HCT116 (cell line): Measurements from ENCODE around the gene DLG2. TPM values are rescaled to one million over a fixed set of nuclear protein-coding genes. Genes with fewer than 3 reads are reported as not detected.

ENCODE experiments used
- ATAC-seq: fragments of 200-7000 bp; cut with Tn5 transposase; 2 replicates; pipeline ENCODE4 v1.9.1; 2020; ENCODE audit warnings: mild to moderate bottlenecking, moderate library complexity
- BruUV-seq: library from RNA; stranded (reverse); fragments of 400-500 nt; replicated peaks from 2 replicates; lab custom pipeline; 2021; lab: Mats Ljungman, UMichigan
- CTCF ChIA-PET: fragments of 300-600 bp; sonication (Branson Sonifier 250); formaldehyde crosslinking; loops from one replicate; lab custom pipeline; 2021; ENCODE audit warnings: antibody characterized with exemption; lab: Charles Lee
- POLR2A ChIA-PET: fragments of 300-600, 350-600 bp; sonication (Branson Sonifier 250); formaldehyde crosslinking; loops from one replicate; lab custom pipeline; 2021; ENCODE audit warnings: antibody characterized with exemption; lab: Charles Lee
- RAD21 ChIA-PET, 2 experiments: fragments of 300-600 bp; sonication (Branson Sonifier 250); formaldehyde crosslinking; loops; one replicate each; lab custom pipeline; 2023; ENCODE audit warnings: low total read pairs in 2 of 2; ENCODE audit not compliant: uncharacterized antibody in 2 of 2, unreplicated experiment in 2 of 2, low non-redundant PET in 1 of 2; lab: Charles Lee
- DNase-seq: peaks from one replicate; pipeline ENCODE4 v3.0.0-alpha.2; 2010; ENCODE audit warnings: low read depth, low spot score
- H2AFZ ChIP-seq: fragments of 200-600 bp; shearing (Covaris generic), sonication (generic); 2 replicates; pipeline ENCODE4 v1.6.1; 2017; ENCODE audit warnings: low read depth, mixed run types, mixed read lengths, antibody characterized with exemption, low read length; ENCODE audit not compliant: poor library complexity, severe bottlenecking
- H3K27ac ChIP-seq: 2 replicates; pipeline ENCODE4 v1.5.1; 2012; ENCODE audit warnings: low read depth, low read length
- H3K27me3 ChIP-seq: fragments of 200-600 bp; sonication (generic); 2 replicates; pipeline ENCODE4 v1.6.1; 2016; ENCODE audit warnings: mixed run types, low read length, mixed read lengths; ENCODE audit not compliant: insufficient read depth
- H3K36me3 ChIP-seq, 2 experiments: fragments of 200-500 bp in 1 of 2; fragments of 200-600 bp in 1 of 2; sonication (Bioruptor generic) in 1 of 2; sonication (generic) in 1 of 2; 2 replicates each; pipeline versions ENCODE4 v1.5.1 to v1.6.1; 2014 to 2016; ENCODE audit warnings: low read length in 2 of 2, inconsistent platforms in 1 of 2, mixed read lengths in 1 of 2, mixed run types in 1 of 2; ENCODE audit not compliant: insufficient read depth in 2 of 2, control insufficient read depth in 1 of 2
- H3K4me1 ChIP-seq, 2 experiments: fragments of 200-600 bp in 1 of 2; sonication (generic) in 1 of 2; 2 replicates each; pipeline versions ENCODE4 v1.5.1 to v1.6.1; 2012 to 2017; ENCODE audit warnings: low read length in 2 of 2, inconsistent platforms in 1 of 2, mild to moderate bottlenecking in 1 of 2, mixed read lengths in 1 of 2, mixed run types in 1 of 2, moderate library complexity in 1 of 2; ENCODE audit not compliant: insufficient read depth in 2 of 2, control insufficient read depth in 1 of 2
- H3K4me2 ChIP-seq: fragments of 200-600 bp; sonication (generic); 2 replicates; pipeline ENCODE4 v1.6.1; 2017; ENCODE audit warnings: mixed run types, low read length, mixed read lengths
- H3K4me3 ChIP-seq, 2 experiments: fragments of 200-600 bp in 1 of 2; sonication (generic) in 1 of 2; replicated peaks in 1 of 2; 2 replicates each; pipeline ENCODE4 v1.5.1; 2011 to 2016; ENCODE audit warnings: low read length in 2 of 2, control low read depth in 1 of 2, low read depth in 1 of 2, mild to moderate bottlenecking in 1 of 2, mixed read lengths in 1 of 2, mixed run types in 1 of 2
- H3K79me2 ChIP-seq: fragments of 200-600 bp; sonication (generic); 2 replicates; pipeline ENCODE4 v1.6.1; 2017; ENCODE audit warnings: mild to moderate bottlenecking, mixed run types, low read length, moderate library complexity, mixed read lengths; ENCODE audit not compliant: insufficient read depth
- H3K9ac ChIP-seq: fragments of 200-600 bp; sonication (generic); 2 replicates; pipeline ENCODE4 v1.6.1; 2016; ENCODE audit warnings: low read length, mixed read lengths
- H3K9me2 ChIP-seq: fragments of 200-600 bp; sonication (generic), shearing (Covaris generic); 2 replicates; pipeline ENCODE4 v1.6.1; 2017; ENCODE audit warnings: mixed run types, mild to moderate bottlenecking, moderate library complexity; ENCODE audit not compliant: insufficient read depth
- H3K9me3 ChIP-seq, 2 experiments: fragments of 200-500 bp in 1 of 2; fragments of 200-600 bp in 1 of 2; sonication (Bioruptor generic) in 1 of 2; sonication (generic) in 1 of 2; 2 replicates each; pipeline ENCODE4 v1.6.1; 2014 to 2017; ENCODE audit warnings: low read length in 2 of 2, mixed read lengths in 2 of 2, inconsistent platforms in 1 of 2, low read depth in 1 of 2, mild to moderate bottlenecking in 1 of 2, mixed run types in 1 of 2, moderate library complexity in 1 of 2; ENCODE audit not compliant: control insufficient read depth in 1 of 2, insufficient read depth in 1 of 2
- H4K20me1 ChIP-seq: fragments of 200-600 bp; sonication (generic), shearing (Covaris generic); 2 replicates; pipeline ENCODE4 v1.6.1; 2017; ENCODE audit warnings: mixed run types, mild to moderate bottlenecking, moderate library complexity; ENCODE audit not compliant: insufficient read depth
- CEBPB ChIP-seq: IDR thresholded peaks from 2 replicates; pipeline ENCODE4 v1.6.1; 2012; ENCODE audit warnings: low read depth
- ELF1 ChIP-seq: IDR thresholded peaks from 2 replicates; pipeline ENCODE4 v1.6.1; 2012; ENCODE audit warnings: low read depth, borderline replicate concordance
- EZH2 ChIP-seq: fragments of 200-600 bp; sonication (generic); IDR thresholded peaks from 2 replicates; pipeline ENCODE4 v1.6.1; 2017; ENCODE audit warnings: antibody characterized with exemption, mixed run types
- MAX ChIP-seq: IDR thresholded peaks from 2 replicates; pipeline ENCODE4 v1.6.1; 2012
- POLR2AphosphoS5 ChIP-seq: IDR thresholded peaks from 2 replicates; pipeline ENCODE4 v1.6.1; 2011; ENCODE audit warnings: mild to moderate bottlenecking, low read depth, low read length, moderate library complexity
- RAD21 ChIP-seq: IDR thresholded peaks from 2 replicates; pipeline ENCODE4 v1.6.1; 2012; ENCODE audit warnings: low read depth, mild to moderate bottlenecking
- SP1 ChIP-seq: IDR thresholded peaks from 2 replicates; pipeline ENCODE4 v1.6.1; 2012; ENCODE audit warnings: low read depth
- SRF ChIP-seq: IDR thresholded peaks from 2 replicates; pipeline ENCODE4 v1.6.1; 2012; ENCODE audit warnings: low read depth
- ZBTB33 ChIP-seq: IDR thresholded peaks from 2 replicates; pipeline ENCODE4 v1.6.1; 2011; ENCODE audit warnings: mild to moderate bottlenecking, low read length, moderate library complexity; ENCODE audit not compliant: insufficient replicate concordance; ENCODE audit errors: extremely low read depth
- ZFX ChIP-seq: fragments of 450-650 bp; IDR thresholded peaks from 2 replicates; pipeline ENCODE4 v1.6.1; 2017
- intact Hi-C: fragments of 100-400 bp; cut with micrococcal nuclease; formaldehyde crosslinking; loops from 2 replicates; pipeline ENCODE4 v1.10.0; 2022
- total RNA-seq: library from RNA; stranded (reverse); gene quantifications from one replicate; pipeline ENCODE4 v1.2.1, GENCODE V29; 2021; ENCODE audit not compliant: unreplicated experiment

DLG2 gene
- total RNA-seq, 1 experiment from 2014 or later: 2.4 TPM

- intact Hi-C loops: no loop called here
- Histone ChIP-seq H3K9me2 (no peaks in the 10 kb centered on the region), H3K9ac (no peak overlapping the region), H3K9me3 (no peaks in the 10 kb centered on the region), H2AFZ (no peak overlapping the region), H4K20me1 (no peaks in the 10 kb centered on the region)
- ChIA-PET CTCF (no interaction called here), POLR2A (no interaction called here)
- no peak for DNase-seq
- TF ChIP-seq SP1: no peak
- no peak for TF ChIP-seq POLR2AphosphoS5
- TF ChIP-seq MAX: no peak
- TF ChIP-seq EZH2: no peak
- TF ChIP-seq RAD21: no peak
- no peak for TF ChIP-seq ELF1
- no peak for TF ChIP-seq CEBPB
- no peak for TF ChIP-seq ZBTB33
- TF ChIP-seq, all 23 proteins: peak for 0
- RAD21 ChIA-PET: no interaction called here
- H3K4me2 ChIP-seq: no peak overlapping the region
- no peak for ATAC-seq
- H3K4me1 ChIP-seq: no peaks in the 10 kb centered on the region
- no peaks in the 10 kb centered on the region for H3K36me3 ChIP-seq
- H3K27ac ChIP-seq: no peak overlapping the region
- H3K27me3 ChIP-seq: peaks cover 7% of the 10 kb centered on the region; the same call in 1 of the 2 replicates
- H3K79me2 ChIP-seq: no peaks in the 10 kb centered on the region
- H3K4me3 ChIP-seq: no peak overlapping the region
- BruUV-seq: no TSS peak
These were observed 1967.7 kb downstream of the DLG2 start for GRCh38 chr11:83659466-83659865.

- no peak overlapping the region for H3K9ac ChIP-seq
- no peaks in the 10 kb centered on the region for H3K36me3 ChIP-seq
- TF ChIP-seq ZFX (no peak), SRF (no peak)
- no peak overlapping the region for H2AFZ ChIP-seq
- no peak for DNase-seq
- peaks cover 7% of the 10 kb centered on the region; the same call in 1 of the 2 replicates for H3K27me3 ChIP-seq
- ATAC-seq: no peak
- no peaks in the 10 kb centered on the region for H3K79me2 ChIP-seq
- BruUV-seq: no TSS peak
- H3K9me2 ChIP-seq: no peaks in the 10 kb centered on the region
- RAD21 ChIA-PET: no interaction called here
- no peak overlapping the region for H3K4me2 ChIP-seq
- POLR2A ChIA-PET: no interaction called here
- no peaks in the 10 kb centered on the region for H3K9me3 ChIP-seq
- CTCF ChIA-PET: no interaction called here
- no peaks in the 10 kb centered on the region for H3K4me1 ChIP-seq
- H4K20me1 ChIP-seq: no peaks in the 10 kb centered on the region
- no peak overlapping the region for H3K27ac ChIP-seq
- intact Hi-C loops: no loop called here
- no peak overlapping the region for H3K4me3 ChIP-seq
These were observed 1970.3 kb downstream of the DLG2 start for GRCh38 chr11:83656796-83657330.
